K562 (cell line): Measurements from ENCODE around the gene RGS6.

Experiments
- HDAC2 ChIP-seq: fragments of 450-650 bp; IDR thresholded peaks from 2 replicates; pipeline ENCODE4 v1.6.1; 2016; ENCODE audit warnings: mild to moderate bottlenecking
- NFIC ChIP-seq: fragments of 450-650 bp; IDR thresholded peaks from 2 replicates; pipeline ENCODE4 v1.6.1; 2017; ENCODE audit warnings: mild to moderate bottlenecking, inconsistent platforms
- TAF7 ChIP-seq: fragments of 450-650 bp; IDR thresholded peaks from 2 replicates; pipeline ENCODE4 v1.6.1; 2016; ENCODE audit warnings: missing genetic modification characterization, missing compliant biosample characterization
- TARDBP ChIP-seq: fragments of 450-650 bp; IDR thresholded peaks from 2 replicates; pipeline ENCODE4 v1.6.1; 2016
- TEAD1 ChIP-seq, 2 experiments: fragments of 450-650 bp in 1 of 2; sonication (generic) in 1 of 2; formaldehyde crosslinking; IDR thresholded peaks; 2 replicates each; pipeline versions ENCODE4 v1.4.0 to v1.8.0; 2020 to 2022; ENCODE audit warnings: mild to moderate bottlenecking in 2 of 2, missing genetic modification reagents in 1 of 2
- TF ChIP-seq, protein P1 (sequence below), 3 experiments: IDR thresholded peaks in 2 of 3; conservative IDR thresholded peaks in 1 of 3; 2 replicates each; pipeline ENCODE4 v1.5.1; 2011 to 2012; ENCODE audit warnings: low read length in 3 of 3, mild to moderate bottlenecking in 3 of 3, control low read depth in 2 of 3, improper control_type of control experiment in 1 of 3, inconsistent platforms in 1 of 3, low read depth in 1 of 3, mixed read lengths in 1 of 3, moderate library complexity in 1 of 3; ENCODE audit not compliant: insufficient read depth in 2 of 3
- TF ChIP-seq, protein P2 (sequence below): sonication (generic); formaldehyde crosslinking; IDR thresholded peaks from 2 replicates; pipeline ENCODE4 v1.5.0; 2020; ENCODE audit warnings: missing genetic modification reagents
- TF ChIP-seq, protein P3 (sequence below): fragments of 200-800 bp; sonication (Bioruptor generic); IDR thresholded peaks from 2 replicates; pipeline ENCODE4 v1.6.1; 2016; ENCODE audit warnings: missing genetic modification characterization, missing compliant biosample characterization
- TF ChIP-seq, protein P4 (sequence below): sonication (generic); formaldehyde crosslinking; IDR thresholded peaks from 2 replicates; pipeline ENCODE4 v1.9.0; 2022; ENCODE audit warnings: mild to moderate bottlenecking, missing genetic modification reagents

DNA sequence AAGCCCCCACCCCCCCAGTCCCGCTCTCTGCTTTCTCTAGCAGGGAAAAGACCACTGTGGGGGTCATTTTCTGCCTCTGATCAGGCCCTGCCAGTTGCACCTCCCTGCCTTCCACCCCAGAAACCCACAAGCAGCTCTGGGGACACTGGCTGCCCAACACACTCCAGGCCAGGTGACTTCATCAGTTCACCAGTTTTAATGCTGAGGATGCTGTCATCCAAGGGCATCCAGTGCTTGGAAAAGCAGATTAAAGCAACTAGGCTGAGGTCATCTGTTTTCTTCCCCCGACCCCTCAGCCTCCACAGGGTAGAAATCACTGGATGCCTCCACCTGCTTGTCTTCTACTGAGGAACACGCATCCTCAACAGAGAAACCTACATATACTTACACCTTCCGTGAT lies 679.3 kb downstream of the RGS6 start:
- TF ChIP-seq, protein P1, sequence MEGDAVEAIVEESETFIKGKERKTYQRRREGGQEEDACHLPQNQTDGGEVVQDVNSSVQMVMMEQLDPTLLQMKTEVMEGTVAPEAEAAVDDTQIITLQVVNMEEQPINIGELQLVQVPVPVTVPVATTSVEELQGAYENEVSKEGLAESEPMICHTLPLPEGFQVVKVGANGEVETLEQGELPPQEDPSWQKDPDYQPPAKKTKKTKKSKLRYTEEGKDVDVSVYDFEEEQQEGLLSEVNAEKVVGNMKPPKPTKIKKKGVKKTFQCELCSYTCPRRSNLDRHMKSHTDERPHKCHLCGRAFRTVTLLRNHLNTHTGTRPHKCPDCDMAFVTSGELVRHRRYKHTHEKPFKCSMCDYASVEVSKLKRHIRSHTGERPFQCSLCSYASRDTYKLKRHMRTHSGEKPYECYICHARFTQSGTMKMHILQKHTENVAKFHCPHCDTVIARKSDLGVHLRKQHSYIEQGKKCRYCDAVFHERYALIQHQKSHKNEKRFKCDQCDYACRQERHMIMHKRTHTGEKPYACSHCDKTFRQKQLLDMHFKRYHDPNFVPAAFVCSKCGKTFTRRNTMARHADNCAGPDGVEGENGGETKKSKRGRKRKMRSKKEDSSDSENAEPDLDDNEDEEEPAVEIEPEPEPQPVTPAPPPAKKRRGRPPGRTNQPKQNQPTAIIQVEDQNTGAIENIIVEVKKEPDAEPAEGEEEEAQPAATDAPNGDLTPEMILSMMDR (IDR thresholded peaks at IDR 0.05 in 2 of 3, conservative IDR thresholded peaks at IDR 0.05 in 1 of 3; ENCODE audit: insufficient read depth in 2 of 3, low read depth in 1 of 3, low read length in 3 of 3): no peak
- TF ChIP-seq TARDBP (no peak), NFIC (no peak), TEAD1 (CRISPR knock-in tag; IDR thresholded peaks at IDR 0.05) (no peak), TAF7 (tag) (no peak), HDAC2 (no peak)
- TF ChIP-seq, protein P2, sequence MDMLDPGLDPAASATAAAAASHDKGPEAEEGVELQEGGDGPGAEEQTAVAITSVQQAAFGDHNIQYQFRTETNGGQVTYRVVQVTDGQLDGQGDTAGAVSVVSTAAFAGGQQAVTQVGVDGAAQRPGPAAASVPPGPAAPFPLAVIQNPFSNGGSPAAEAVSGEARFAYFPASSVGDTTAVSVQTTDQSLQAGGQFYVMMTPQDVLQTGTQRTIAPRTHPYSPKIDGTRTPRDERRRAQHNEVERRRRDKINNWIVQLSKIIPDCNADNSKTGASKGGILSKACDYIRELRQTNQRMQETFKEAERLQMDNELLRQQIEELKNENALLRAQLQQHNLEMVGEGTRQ (CRISPR knock-in tag): no peak
- TF ChIP-seq, protein P3, sequence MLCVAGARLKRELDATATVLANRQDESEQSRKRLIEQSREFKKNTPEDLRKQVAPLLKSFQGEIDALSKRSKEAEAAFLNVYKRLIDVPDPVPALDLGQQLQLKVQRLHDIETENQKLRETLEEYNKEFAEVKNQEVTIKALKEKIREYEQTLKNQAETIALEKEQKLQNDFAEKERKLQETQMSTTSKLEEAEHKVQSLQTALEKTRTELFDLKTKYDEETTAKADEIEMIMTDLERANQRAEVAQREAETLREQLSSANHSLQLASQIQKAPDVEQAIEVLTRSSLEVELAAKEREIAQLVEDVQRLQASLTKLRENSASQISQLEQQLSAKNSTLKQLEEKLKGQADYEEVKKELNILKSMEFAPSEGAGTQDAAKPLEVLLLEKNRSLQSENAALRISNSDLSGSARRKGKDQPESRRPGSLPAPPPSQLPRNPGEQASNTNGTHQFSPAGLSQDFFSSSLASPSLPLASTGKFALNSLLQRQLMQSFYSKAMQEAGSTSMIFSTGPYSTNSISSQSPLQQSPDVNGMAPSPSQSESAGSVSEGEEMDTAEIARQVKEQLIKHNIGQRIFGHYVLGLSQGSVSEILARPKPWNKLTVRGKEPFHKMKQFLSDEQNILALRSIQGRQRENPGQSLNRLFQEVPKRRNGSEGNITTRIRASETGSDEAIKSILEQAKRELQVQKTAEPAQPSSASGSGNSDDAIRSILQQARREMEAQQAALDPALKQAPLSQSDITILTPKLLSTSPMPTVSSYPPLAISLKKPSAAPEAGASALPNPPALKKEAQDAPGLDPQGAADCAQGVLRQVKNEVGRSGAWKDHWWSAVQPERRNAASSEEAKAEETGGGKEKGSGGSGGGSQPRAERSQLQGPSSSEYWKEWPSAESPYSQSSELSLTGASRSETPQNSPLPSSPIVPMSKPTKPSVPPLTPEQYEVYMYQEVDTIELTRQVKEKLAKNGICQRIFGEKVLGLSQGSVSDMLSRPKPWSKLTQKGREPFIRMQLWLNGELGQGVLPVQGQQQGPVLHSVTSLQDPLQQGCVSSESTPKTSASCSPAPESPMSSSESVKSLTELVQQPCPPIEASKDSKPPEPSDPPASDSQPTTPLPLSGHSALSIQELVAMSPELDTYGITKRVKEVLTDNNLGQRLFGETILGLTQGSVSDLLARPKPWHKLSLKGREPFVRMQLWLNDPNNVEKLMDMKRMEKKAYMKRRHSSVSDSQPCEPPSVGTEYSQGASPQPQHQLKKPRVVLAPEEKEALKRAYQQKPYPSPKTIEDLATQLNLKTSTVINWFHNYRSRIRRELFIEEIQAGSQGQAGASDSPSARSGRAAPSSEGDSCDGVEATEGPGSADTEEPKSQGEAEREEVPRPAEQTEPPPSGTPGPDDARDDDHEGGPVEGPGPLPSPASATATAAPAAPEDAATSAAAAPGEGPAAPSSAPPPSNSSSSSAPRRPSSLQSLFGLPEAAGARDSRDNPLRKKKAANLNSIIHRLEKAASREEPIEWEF (CRISPR knock-in tag): no peak
- TF ChIP-seq, protein P4, sequence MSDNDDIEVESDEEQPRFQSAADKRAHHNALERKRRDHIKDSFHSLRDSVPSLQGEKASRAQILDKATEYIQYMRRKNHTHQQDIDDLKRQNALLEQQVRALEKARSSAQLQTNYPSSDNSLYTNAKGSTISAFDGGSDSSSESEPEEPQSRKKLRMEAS (CRISPR knock-in tag): no peak
